Liver (tissue), 9 donors: ENCODE results near the gene UCK2. TPM values are rescaled to one million over a fixed set of nuclear protein-coding genes. Genes with fewer than 3 reads are reported as not detected.

Experiments used
- DNase-seq: peaks from one replicate; pipeline ENCODE4 v3.0.0-alpha.2; 2017; ENCODE audit warnings: low spot score
- H3K27ac ChIP-seq, 2 donors: one replicate each; pipeline ENCODE4 v1.7.0; 2013; ENCODE audit warnings: inconsistent platforms in 2 of 2, low read length in 2 of 2, control low read depth in 1 of 2, low read depth in 1 of 2, mild to moderate bottlenecking in 1 of 2
- H3K27me3 ChIP-seq, 4 donors: one replicate each; pipeline versions ENCODE4 v1.6.1 to v1.7.0; 2013; ENCODE audit warnings: low read length in 3 of 4, inconsistent platforms in 1 of 4, mild to moderate bottlenecking in 1 of 4, moderate library complexity in 1 of 4; ENCODE audit not compliant: control insufficient read depth in 4 of 4, insufficient read depth in 4 of 4
- H3K36me3 ChIP-seq, 4 donors: one replicate each; pipeline versions ENCODE4 v1.6.1 to v1.7.0; 2013; ENCODE audit warnings: low read length in 3 of 4, mild to moderate bottlenecking in 3 of 4, low read depth in 1 of 4, moderate library complexity in 1 of 4; ENCODE audit not compliant: control insufficient read depth in 4 of 4, insufficient read depth in 3 of 4
- H3K4me1 ChIP-seq, 4 donors: one replicate each; pipeline versions ENCODE4 v1.6.1 to v1.7.0; 2013; ENCODE audit warnings: low read length in 3 of 4, mild to moderate bottlenecking in 3 of 4, moderate library complexity in 1 of 4; ENCODE audit not compliant: control insufficient read depth in 4 of 4, insufficient read depth in 4 of 4
- H3K4me3 ChIP-seq, 3 donors: one replicate each; pipeline versions ENCODE4 v1.6.1 to v1.7.0; 2013; ENCODE audit warnings: low read length in 3 of 3, control low read depth in 1 of 3, low read depth in 1 of 3, mild to moderate bottlenecking in 1 of 3
- H3K9ac ChIP-seq, 2 donors: one replicate each; pipeline ENCODE4 v1.7.0; 2013; ENCODE audit warnings: low read length in 2 of 2, mild to moderate bottlenecking in 2 of 2, moderate library complexity in 2 of 2, control low read depth in 1 of 2, low read depth in 1 of 2
- H3K9me3 ChIP-seq, 4 donors: one replicate each; pipeline versions ENCODE4 v1.6.1 to v1.7.0; 2013; ENCODE audit warnings: low read length in 3 of 4; ENCODE audit not compliant: control insufficient read depth in 4 of 4
- EGR1 ChIP-seq, 2 donors: IDR thresholded peaks; 2 replicates each; pipeline ENCODE4 v1.6.1; 2016 to 2018; ENCODE audit warnings: antibody characterized with exemption in 2 of 2, low read depth in 2 of 2
- FOXA1 ChIP-seq: IDR thresholded peaks from 2 replicates; pipeline ENCODE4 v1.6.1; 2016; ENCODE audit warnings: antibody characterized with exemption
- FOXA2 ChIP-seq: IDR thresholded peaks from 2 replicates; pipeline ENCODE4 v1.6.1; 2016; ENCODE audit warnings: antibody characterized with exemption
- GABPA ChIP-seq, 2 donors: IDR thresholded peaks in 1 of 2; conservative IDR thresholded peaks in 1 of 2; 2 replicates each; pipeline ENCODE4 v1.6.1; 2016; ENCODE audit warnings: antibody characterized with exemption in 2 of 2, mild to moderate bottlenecking in 1 of 2, moderate library complexity in 1 of 2
- HNF4A ChIP-seq, 2 donors: conservative IDR thresholded peaks; 2 replicates each; pipeline ENCODE4 v1.6.1; 2016; ENCODE audit warnings: antibody characterized with exemption in 2 of 2, mild to moderate bottlenecking in 2 of 2
- HNF4G ChIP-seq: IDR thresholded peaks from 2 replicates; pipeline ENCODE4 v1.6.1; 2016; ENCODE audit warnings: antibody characterized with exemption
- JUND ChIP-seq, 2 donors: IDR thresholded peaks; 2 replicates each; pipeline ENCODE4 v1.6.1; 2016; ENCODE audit warnings: antibody characterized with exemption in 2 of 2
- NR2F2 ChIP-seq: IDR thresholded peaks from 2 replicates; pipeline ENCODE4 v1.6.1; 2016; ENCODE audit warnings: antibody characterized with exemption
- RXRA ChIP-seq, 2 donors: IDR thresholded peaks; 2 replicates each; pipeline ENCODE4 v1.6.1; 2017 to 2018; ENCODE audit warnings: antibody characterized with exemption in 2 of 2, mild to moderate bottlenecking in 1 of 2
- YY1 ChIP-seq: IDR thresholded peaks from 2 replicates; pipeline ENCODE4 v1.6.1; 2016; ENCODE audit warnings: antibody characterized with exemption, mild to moderate bottlenecking
- ZBTB33 ChIP-seq: IDR thresholded peaks from 2 replicates; pipeline ENCODE4 v1.6.1; 2016; ENCODE audit warnings: antibody characterized with exemption
- WGBS: extraction: QIAGEN DNeasy Blood & Tissue Kit; methylation state at CpG from one replicate; pipeline ENCODE4 v1.1.7; 2013; 5-methylcytosine and 5-hydroxymethylcytosine counted together
- polyA plus RNA-seq, 2 donors: library from polyadenylated mRNA; stranded (reverse) in 1 of 2; unstranded in 1 of 2; fragments of 200-250 nt in 1 of 2; fragments of >200 nt in 1 of 2; fragmentation: Nextera tagmentation in 1 of 2; extraction: Ambion mirVana in 1 of 2; gene quantifications; one replicate each; pipeline versions ENCODE4 v1.2.1 to v1.2.3, GENCODE V29; 2013 to 2015
- total RNA-seq, 2 donors: library from RNA; depleted of rRNA; stranded (reverse); fragments of >200 nt; gene quantifications; one replicate each; pipeline ENCODE4 v1.2.3, GENCODE V29; 2014
- TF ChIP-seq, protein P1 (sequence below): IDR thresholded peaks from 2 replicates; pipeline ENCODE4 v1.6.1; 2016; ENCODE audit warnings: antibody characterized with exemption, mild to moderate bottlenecking
- TF ChIP-seq, protein P2 (sequence below): IDR thresholded peaks from 2 replicates; pipeline ENCODE4 v1.6.1; 2016; ENCODE audit warnings: antibody characterized with exemption
- TF ChIP-seq, protein P3 (sequence below): fragments of 150-350 bp; IDR thresholded peaks from 2 replicates; pipeline ENCODE4 v1.5.1; 2017; ENCODE audit warnings: improper control_type of control experiment, low read depth, low read length; ENCODE audit not compliant: missing input control
- TF ChIP-seq, protein P4 (sequence below): IDR thresholded peaks from 2 replicates; pipeline ENCODE4 v1.6.1; 2016; ENCODE audit warnings: antibody characterized with exemption
- donor health status: healthy.
- donor health status: healthy.
- donor health status: healthy.
- donor health status: healthy.
- donor health status: healthy.

UCK2 gene
- total and polyA plus RNA-seq, 4 donors, result 8.9 to 25.5 (median 17.3) TPM

DNA sequence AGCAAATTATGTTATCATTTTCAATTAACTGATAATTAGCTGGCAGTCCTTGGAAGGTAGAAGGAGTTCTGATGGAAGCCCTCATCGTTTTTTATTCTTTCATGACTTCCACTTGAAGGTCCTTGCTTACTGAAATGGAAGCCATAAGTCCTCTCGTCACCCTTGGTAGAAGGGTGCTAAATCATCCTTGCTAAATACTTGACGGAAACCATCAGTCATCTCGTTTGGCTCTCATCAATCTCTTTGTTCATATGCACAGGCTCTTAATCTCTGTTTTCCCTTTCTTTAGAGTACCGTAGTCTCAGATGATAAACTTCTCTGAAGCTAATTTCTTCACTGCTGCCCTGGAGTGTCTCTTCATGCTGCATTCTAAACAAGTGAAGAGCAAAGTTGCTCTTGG lies 34.5 kb downstream of the UCK2 start:
- H3K27ac ChIP-seq, result no peak overlapping the region
- 85% methylated on average over 5 of the region's 5 CpGs for WGBS
- no peaks in the 10 kb centered on the region for H3K36me3 ChIP-seq
- H3K27me3 ChIP-seq, result no peaks in the 10 kb centered on the region
- H3K4me1 ChIP-seq, result peaks cover 6 to 36% (median 27%) of the 10 kb centered on the region in 4 donors
- no peak for TF ChIP-seq ZBTB33
- TF ChIP-seq NR2F2, result no peak
- TF ChIP-seq FOXA1, result no peak
- TF ChIP-seq, protein P1, sequence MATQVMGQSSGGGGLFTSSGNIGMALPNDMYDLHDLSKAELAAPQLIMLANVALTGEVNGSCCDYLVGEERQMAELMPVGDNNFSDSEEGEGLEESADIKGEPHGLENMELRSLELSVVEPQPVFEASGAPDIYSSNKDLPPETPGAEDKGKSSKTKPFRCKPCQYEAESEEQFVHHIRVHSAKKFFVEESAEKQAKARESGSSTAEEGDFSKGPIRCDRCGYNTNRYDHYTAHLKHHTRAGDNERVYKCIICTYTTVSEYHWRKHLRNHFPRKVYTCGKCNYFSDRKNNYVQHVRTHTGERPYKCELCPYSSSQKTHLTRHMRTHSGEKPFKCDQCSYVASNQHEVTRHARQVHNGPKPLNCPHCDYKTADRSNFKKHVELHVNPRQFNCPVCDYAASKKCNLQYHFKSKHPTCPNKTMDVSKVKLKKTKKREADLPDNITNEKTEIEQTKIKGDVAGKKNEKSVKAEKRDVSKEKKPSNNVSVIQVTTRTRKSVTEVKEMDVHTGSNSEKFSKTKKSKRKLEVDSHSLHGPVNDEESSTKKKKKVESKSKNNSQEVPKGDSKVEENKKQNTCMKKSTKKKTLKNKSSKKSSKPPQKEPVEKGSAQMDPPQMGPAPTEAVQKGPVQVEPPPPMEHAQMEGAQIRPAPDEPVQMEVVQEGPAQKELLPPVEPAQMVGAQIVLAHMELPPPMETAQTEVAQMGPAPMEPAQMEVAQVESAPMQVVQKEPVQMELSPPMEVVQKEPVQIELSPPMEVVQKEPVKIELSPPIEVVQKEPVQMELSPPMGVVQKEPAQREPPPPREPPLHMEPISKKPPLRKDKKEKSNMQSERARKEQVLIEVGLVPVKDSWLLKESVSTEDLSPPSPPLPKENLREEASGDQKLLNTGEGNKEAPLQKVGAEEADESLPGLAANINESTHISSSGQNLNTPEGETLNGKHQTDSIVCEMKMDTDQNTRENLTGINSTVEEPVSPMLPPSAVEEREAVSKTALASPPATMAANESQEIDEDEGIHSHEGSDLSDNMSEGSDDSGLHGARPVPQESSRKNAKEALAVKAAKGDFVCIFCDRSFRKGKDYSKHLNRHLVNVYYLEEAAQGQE, result no peak
- no peak for TF ChIP-seq JUND (IDR thresholded peaks at IDR 0.05)
- no peak for TF ChIP-seq HNF4G
- TF ChIP-seq YY1, result no peak
- TF ChIP-seq GABPA (IDR thresholded peaks at IDR 0.05 in 1 of 2, conservative IDR thresholded peaks at IDR 0.05 in 1 of 2), result no peak
- no peak for TF ChIP-seq HNF4A (conservative IDR thresholded peaks at IDR 0.05)
- TF ChIP-seq EGR1 (IDR thresholded peaks at IDR 0.05; ENCODE audit: low read depth in 2 of 2), result no peak
- no peak for TF ChIP-seq RXRA (IDR thresholded peaks at IDR 0.05)
- TF ChIP-seq, protein P2, sequence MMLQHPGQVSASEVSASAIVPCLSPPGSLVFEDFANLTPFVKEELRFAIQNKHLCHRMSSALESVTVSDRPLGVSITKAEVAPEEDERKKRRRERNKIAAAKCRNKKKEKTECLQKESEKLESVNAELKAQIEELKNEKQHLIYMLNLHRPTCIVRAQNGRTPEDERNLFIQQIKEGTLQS, result no peak
- no peak for TF ChIP-seq FOXA2
- TF ChIP-seq, protein P3, sequence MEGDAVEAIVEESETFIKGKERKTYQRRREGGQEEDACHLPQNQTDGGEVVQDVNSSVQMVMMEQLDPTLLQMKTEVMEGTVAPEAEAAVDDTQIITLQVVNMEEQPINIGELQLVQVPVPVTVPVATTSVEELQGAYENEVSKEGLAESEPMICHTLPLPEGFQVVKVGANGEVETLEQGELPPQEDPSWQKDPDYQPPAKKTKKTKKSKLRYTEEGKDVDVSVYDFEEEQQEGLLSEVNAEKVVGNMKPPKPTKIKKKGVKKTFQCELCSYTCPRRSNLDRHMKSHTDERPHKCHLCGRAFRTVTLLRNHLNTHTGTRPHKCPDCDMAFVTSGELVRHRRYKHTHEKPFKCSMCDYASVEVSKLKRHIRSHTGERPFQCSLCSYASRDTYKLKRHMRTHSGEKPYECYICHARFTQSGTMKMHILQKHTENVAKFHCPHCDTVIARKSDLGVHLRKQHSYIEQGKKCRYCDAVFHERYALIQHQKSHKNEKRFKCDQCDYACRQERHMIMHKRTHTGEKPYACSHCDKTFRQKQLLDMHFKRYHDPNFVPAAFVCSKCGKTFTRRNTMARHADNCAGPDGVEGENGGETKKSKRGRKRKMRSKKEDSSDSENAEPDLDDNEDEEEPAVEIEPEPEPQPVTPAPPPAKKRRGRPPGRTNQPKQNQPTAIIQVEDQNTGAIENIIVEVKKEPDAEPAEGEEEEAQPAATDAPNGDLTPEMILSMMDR, result no peak
- TF ChIP-seq, protein P4, sequence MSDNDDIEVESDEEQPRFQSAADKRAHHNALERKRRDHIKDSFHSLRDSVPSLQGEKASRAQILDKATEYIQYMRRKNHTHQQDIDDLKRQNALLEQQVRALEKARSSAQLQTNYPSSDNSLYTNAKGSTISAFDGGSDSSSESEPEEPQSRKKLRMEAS, result no peak
- no peaks in the 10 kb centered on the region for H3K9me3 ChIP-seq
- DNase-seq, result no peak
- no peak overlapping the region for H3K4me3 ChIP-seq
- no peak overlapping the region for H3K9ac ChIP-seq

GRCh38 chr1:165862448-165862847 lies 35.0 kb downstream of the UCK2 start:
- 73% methylated on average over 5 of the region's 5 CpGs for WGBS
- DNase-seq, result no peak

More at GRCh38 chr1:165862448-165862847, 35.0 kb downstream of the UCK2 start:
- Histone ChIP-seq H3K9me3 (no peaks in the 10 kb centered on the region), H3K4me3 (no peak overlapping the region), H3K4me1 (peaks cover 3 to 31% (median 22%) of the 10 kb centered on the region in 4 donors), H3K27me3 (no peaks in the 10 kb centered on the region), H3K36me3 (no peaks in the 10 kb centered on the region), H3K9ac (no peak overlapping the region), H3K27ac (no peak overlapping the region)
- TF ChIP-seq ZBTB33, result no peak
- TF ChIP-seq, protein P1, result no peak
